OCI-LY7 (cell line): Measurements from ENCODE around the gene EED.

Experiments used
- EZH2phosphoT487 ChIP-seq: fragments of 200-600 bp; sonication (generic); IDR thresholded peaks from 2 replicates; pipeline ENCODE4 v1.6.1; 2018; ENCODE audit warnings: low read depth, borderline replicate concordance, mild to moderate bottlenecking, mixed run types, antibody characterized with exemption, low read length, moderate library complexity, mixed read lengths
- TF ChIP-seq, protein P1 (sequence below): fragments of 200-600 bp; sonication (generic); conservative IDR thresholded peaks from 2 replicates; pipeline ENCODE4 v1.5.1; 2014; ENCODE audit warnings: mild to moderate bottlenecking, antibody characterized with exemption, low read length, moderate library complexity, mixed read lengths

DNA sequence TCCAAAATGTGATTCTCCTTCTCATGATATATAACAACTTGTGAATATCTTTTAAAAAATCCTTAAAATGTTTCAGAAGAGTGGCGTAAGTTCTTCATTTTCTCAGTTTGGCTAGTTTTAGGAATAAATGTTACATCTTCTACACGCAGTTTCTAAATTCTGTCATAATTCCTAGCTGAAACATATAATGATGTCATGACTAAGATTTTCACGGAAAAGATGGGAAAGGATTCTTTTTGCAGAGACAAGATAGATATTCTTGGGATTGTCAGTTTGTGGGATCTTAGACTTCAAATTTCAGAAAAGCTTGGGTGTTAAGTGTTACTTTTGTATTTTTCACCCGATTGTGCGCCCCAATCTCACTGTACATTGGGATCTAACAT lies 1.7 kb downstream of the EED start:
- TF ChIP-seq, protein P1, sequence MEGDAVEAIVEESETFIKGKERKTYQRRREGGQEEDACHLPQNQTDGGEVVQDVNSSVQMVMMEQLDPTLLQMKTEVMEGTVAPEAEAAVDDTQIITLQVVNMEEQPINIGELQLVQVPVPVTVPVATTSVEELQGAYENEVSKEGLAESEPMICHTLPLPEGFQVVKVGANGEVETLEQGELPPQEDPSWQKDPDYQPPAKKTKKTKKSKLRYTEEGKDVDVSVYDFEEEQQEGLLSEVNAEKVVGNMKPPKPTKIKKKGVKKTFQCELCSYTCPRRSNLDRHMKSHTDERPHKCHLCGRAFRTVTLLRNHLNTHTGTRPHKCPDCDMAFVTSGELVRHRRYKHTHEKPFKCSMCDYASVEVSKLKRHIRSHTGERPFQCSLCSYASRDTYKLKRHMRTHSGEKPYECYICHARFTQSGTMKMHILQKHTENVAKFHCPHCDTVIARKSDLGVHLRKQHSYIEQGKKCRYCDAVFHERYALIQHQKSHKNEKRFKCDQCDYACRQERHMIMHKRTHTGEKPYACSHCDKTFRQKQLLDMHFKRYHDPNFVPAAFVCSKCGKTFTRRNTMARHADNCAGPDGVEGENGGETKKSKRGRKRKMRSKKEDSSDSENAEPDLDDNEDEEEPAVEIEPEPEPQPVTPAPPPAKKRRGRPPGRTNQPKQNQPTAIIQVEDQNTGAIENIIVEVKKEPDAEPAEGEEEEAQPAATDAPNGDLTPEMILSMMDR: no peak
- TF ChIP-seq EZH2phosphoT487: no peak
